ENCODE results near the gene ETV5.

Gene ETV5

DNA sequence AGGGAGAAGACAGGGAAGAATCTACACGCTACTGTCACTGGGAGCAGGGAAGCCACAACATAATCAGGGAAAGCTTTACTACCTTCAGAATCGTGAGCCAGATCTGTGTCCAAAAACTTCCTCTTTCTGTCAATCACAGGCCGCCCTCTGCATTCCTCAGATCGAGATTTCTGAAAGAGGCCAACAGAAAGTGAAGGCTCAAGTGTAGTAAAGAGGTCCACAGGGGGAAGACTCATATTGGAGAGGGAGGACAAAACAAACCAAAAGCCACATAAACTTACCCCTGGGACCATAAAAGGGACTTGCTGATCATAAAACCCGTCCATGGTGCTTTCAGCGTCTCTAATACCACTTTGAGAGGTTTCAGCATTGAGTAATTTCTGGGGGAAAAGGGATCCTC lies 3.3 kb downstream of the ETV5 start:
- no peak overlapping the region for H3K4me3 ChIP-seq (ENCODE audit: low read length)
- TF ChIP-seq, protein P1, sequence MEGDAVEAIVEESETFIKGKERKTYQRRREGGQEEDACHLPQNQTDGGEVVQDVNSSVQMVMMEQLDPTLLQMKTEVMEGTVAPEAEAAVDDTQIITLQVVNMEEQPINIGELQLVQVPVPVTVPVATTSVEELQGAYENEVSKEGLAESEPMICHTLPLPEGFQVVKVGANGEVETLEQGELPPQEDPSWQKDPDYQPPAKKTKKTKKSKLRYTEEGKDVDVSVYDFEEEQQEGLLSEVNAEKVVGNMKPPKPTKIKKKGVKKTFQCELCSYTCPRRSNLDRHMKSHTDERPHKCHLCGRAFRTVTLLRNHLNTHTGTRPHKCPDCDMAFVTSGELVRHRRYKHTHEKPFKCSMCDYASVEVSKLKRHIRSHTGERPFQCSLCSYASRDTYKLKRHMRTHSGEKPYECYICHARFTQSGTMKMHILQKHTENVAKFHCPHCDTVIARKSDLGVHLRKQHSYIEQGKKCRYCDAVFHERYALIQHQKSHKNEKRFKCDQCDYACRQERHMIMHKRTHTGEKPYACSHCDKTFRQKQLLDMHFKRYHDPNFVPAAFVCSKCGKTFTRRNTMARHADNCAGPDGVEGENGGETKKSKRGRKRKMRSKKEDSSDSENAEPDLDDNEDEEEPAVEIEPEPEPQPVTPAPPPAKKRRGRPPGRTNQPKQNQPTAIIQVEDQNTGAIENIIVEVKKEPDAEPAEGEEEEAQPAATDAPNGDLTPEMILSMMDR (IDR thresholded peaks at IDR 0.05; ENCODE audit: insufficient read depth, low read depth, low read length, missing control alignments), result no peak
- DNase-seq (ENCODE audit: low read depth), result no peak

DNA sequence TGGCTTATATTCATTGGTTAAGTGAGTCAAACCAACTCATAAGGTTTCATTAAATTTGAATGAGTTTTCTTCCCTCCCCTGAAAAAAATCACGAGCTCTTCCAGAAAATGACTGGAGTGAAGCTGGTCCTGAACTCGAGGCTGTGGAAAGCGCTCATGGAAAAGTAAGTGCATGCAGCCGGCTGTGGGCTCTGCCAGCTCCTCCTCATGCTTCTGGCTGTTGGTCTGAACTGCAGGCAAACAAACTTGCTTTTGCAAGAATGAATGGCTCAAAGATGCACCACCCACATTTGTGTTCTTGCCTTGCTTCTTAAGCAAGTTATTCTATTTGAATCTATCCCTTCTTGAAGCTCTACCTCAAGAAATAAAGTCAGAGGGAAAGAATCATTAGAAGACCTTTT lies 6.2 kb downstream of the ETV5 start:
- no peak overlapping the region for H3K4me3 ChIP-seq (ENCODE audit: low read length)
- TF ChIP-seq, protein P1 (IDR thresholded peaks at IDR 0.05; ENCODE audit: insufficient read depth, low read depth, low read length, missing control alignments), result no peak
- DNase-seq (ENCODE audit: low read depth), result peak; percentile 35

DNA sequence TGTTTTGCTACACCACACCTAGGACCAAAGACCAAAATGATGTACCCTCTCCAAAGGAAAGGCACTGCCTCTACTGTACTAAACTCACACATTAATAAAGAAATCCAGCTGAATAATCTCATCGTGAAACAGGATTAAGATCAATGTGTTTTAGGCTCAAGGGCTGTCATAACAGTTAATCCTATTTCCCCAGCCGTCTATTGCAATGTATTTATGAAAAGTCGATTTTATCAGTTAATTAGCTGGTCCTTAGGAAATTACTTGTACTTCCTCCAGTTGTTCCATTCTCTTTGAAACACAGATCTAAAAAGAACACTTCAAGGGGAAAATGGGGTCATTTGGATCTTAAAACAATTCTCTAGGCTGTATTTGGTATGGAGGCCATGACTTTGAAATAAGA lies 8.5 kb downstream of the ETV5 start:
- TF ChIP-seq, protein P1 (IDR thresholded peaks at IDR 0.05; ENCODE audit: insufficient read depth, low read depth, low read length, missing control alignments), result no peak
- DNase-seq (ENCODE audit: low read depth), result no peak
- H3K4me3 ChIP-seq (ENCODE audit: low read length), result no peak overlapping the region

DNA sequence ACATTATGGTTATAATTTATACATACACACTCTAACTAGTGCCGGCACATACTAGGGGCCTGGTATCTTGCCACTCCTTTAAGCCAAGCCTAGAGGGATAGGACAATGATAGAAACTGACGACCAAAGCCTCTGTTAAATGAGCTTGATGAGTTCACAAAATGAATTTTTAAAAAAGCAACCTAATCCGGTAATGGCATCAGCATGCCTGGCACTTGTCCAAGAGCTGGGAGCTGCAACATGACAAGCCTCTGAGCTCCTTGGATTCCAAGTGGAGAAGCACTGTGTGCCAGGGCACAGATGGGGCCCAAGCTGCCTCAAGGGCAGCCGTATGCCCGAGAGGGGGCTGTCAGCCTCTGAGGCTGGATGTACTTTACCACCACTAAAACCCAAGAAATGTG lies 9.7 kb downstream of the ETV5 start:
- peak; percentile 78 for DNase-seq (ENCODE audit: low read depth)
- H3K4me3 ChIP-seq (ENCODE audit: low read length), result no peak overlapping the region
- TF ChIP-seq, protein P1 (IDR thresholded peaks at IDR 0.05; ENCODE audit: insufficient read depth, low read depth, low read length, missing control alignments), result no peak

DNA sequence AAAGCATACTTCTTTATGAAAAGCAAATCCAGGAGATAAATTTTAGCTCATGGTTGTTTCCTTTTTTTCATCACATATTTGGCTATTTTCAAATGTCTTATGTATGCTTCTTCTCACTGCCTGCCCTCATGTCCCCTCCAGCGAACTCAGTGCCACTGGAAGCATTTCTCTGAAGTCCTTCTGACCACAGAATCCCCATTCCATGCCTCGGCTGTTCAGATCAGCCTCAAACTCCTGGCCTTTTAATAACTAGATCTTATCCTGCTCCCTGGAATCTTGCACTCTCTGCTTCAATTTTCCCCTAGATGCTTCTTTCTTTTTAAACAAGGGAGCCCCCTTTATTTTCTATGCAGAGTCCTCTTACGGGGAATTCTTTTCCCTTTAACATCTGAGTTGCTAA lies 10.1 kb downstream of the ETV5 start:
- H3K4me3 ChIP-seq (ENCODE audit: low read length), result no peak overlapping the region
- TF ChIP-seq, protein P1 (IDR thresholded peaks at IDR 0.05; ENCODE audit: insufficient read depth, low read depth, low read length, missing control alignments), result no peak
- DNase-seq (ENCODE audit: low read depth), result no peak

DNA sequence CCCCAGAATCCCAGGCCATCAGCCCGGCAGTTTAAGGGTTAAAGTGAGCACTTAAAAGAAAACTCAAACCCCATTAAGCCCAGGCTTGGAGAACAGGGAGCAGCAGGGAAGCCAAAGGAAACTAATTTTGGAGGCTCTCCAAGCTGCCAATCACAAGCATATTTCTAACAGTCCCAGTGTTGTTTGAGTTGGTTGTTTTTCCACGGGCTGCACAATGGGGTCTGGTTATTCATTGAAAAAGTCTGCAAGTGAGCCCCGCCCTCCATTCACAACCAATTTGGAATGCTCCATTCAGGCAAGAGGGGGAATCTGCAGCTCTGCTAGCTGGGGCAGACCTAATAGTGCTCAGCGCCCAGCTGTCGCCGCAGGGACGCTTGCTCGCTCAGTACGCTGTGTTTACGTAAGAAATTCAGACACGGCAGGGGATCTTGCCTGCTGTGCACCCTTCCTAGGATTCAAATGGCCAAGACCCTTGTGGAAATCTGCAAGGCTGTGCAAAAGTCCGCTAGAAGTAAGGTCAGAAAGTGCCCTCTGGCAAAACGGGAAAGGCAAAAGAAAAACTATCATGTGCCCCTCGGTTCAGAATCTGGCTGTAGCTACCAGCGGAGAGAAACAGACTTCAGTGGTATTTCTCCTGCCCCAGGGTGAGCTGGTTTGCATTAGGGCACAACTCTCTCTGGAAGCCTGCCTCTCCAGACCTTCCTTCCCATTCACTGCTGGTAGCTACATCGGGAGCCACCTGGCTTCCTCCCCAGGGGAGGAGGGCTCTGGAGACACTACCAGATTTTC lies 11.0 kb downstream of the ETV5 start:
- H3K4me3 ChIP-seq (ENCODE audit: low read length), result peak overlapping the region; percentile 9
- DNase-seq (ENCODE audit: low read depth), result peak; percentile 84
- TF ChIP-seq, protein P1 (IDR thresholded peaks at IDR 0.05; ENCODE audit: insufficient read depth, low read depth, low read length, missing control alignments), result no peak

DNA sequence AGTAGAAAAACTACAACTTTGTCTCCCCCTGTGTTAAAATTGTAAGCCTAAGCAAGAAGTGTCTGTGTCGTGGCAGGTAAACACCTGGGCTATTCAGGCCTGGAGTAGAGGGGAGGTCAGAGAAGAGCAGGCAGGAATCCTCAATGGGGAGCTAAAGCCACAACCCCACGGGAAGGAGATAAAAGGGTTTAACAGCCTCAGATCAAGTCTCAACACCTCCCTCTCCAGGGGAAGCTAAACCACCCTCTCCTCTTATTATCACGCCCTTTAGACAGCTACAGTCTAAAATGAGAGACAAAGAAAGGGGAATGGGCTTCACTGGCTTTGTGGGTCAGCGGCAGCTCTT lies 11.6 kb downstream of the ETV5 start:
- no peak for DNase-seq (ENCODE audit: low read depth)
- TF ChIP-seq, protein P1 (IDR thresholded peaks at IDR 0.05; ENCODE audit: insufficient read depth, low read depth, low read length, missing control alignments), result no peak
- no peak overlapping the region for H3K4me3 ChIP-seq (ENCODE audit: low read length)
